ENCODE data around the gene MGAT4B. TPM values are rescaled to one million over a fixed set of nuclear protein-coding genes. Genes with fewer than 3 reads are reported as not detected.
"Not testable (repeated sequence)": the region's sequence is repeated elsewhere in the genome, so short reads cannot be mapped to it uniquely, and the experiment has no call there.

The MGAT4B gene
- total RNA-seq, 1 experiment from 2014 or later = 217 TPM

- Mint-ChIP-seq H3K4me3 (ENCODE audit: unreplicated experiment) (peak within 1 kb of the TSS; percentile 74), H3K27ac (ENCODE audit: unreplicated experiment) (peak within 1 kb of the TSS; percentile 69), H3K27me3 (ENCODE audit: insufficient read depth, unreplicated experiment) (no peaks in the 10 kb centered on the region), H3K36me3 (ENCODE audit: insufficient read depth, unreplicated experiment) (peaks cover 39% of the 10 kb centered on the region), H3K9me3 (ENCODE audit: unreplicated experiment) (no peaks in the 10 kb centered on the region), H3K4me1 (ENCODE audit: low read depth, unreplicated experiment) (peaks cover 7% of the 10 kb centered on the region)
- CTCF ChIA-PET = no interaction called here
- no peak for TF ChIP-seq CTCF (IDR thresholded peaks at IDR 0.05; ENCODE audit: insufficient read depth in 1 of 2, low read depth in 1 of 2, low read length in 1 of 2, severe bottlenecking in 1 of 2, unreplicated experiment in 1 of 2)
- H3K27me3 ChIP-seq (replicated peaks; ENCODE audit: control insufficient read depth, insufficient read depth, low read length) = no peaks in the 10 kb centered on the region
- peak within 1 kb of the TSS; percentile 77 for H3K4me3 ChIP-seq (ENCODE audit: low read depth, low read length)
- DNase-seq = no peak
- intact Hi-C loops (cut with micrococcal nuclease; ENCODE audit: unreplicated experiment) = loop anchor here (10.0 kb wide), 1 partner anchor 119 kb away; no protein-coding TSS in a partner anchor
- POLR2A ChIA-PET = no interaction called here
- H3K9me3 ChIP-seq = no peaks in the 10 kb centered on the region
- peaks cover 1% of the 10 kb centered on the region; the same call in 1 of the 2 replicates for H3K36me3 ChIP-seq (ENCODE audit: control insufficient read depth, insufficient read depth, low read length)
- peaks cover 14% of the 10 kb centered on the region; the same call in 1 of the 2 replicates for H3K4me1 ChIP-seq
- BruUV-seq (replicated peaks) = no TSS peak
Measured at GRCh38 chr5:179793468-179794139, 13.1 kb downstream of the MGAT4B start, which contains the start of gene LTC4S. Gene LTC4S (plus strand): TSS chr5:179793986. CDS start chr5:179794081, 95 bp downstream.

- ChIA-PET POLR2A (no interaction called here), CTCF (no interaction called here)
- TF ChIP-seq CTCF (IDR thresholded peaks at IDR 0.05; ENCODE audit: insufficient read depth in 1 of 2, low read depth in 1 of 2, low read length in 1 of 2, severe bottlenecking in 1 of 2, unreplicated experiment in 1 of 2) = no peak
- Mint-ChIP-seq H3K27me3 (ENCODE audit: insufficient read depth, unreplicated experiment) (no peaks in the 10 kb centered on the region), H3K9me3 (ENCODE audit: unreplicated experiment) (no peaks in the 10 kb centered on the region), H3K4me1 (ENCODE audit: low read depth, unreplicated experiment) (peaks cover 7% of the 10 kb centered on the region), H3K27ac (ENCODE audit: unreplicated experiment) (peak overlapping the region; percentile 69), H3K4me3 (ENCODE audit: unreplicated experiment) (no peak overlapping the region), H3K36me3 (ENCODE audit: insufficient read depth, unreplicated experiment) (peaks cover 35% of the 10 kb centered on the region)
- H3K9me3 ChIP-seq = no peaks in the 10 kb centered on the region
- H3K4me1 ChIP-seq = peaks cover 14% of the 10 kb centered on the region; the same call in 1 of the 2 replicates
- DNase-seq = no peak
- intact Hi-C loops (cut with micrococcal nuclease; ENCODE audit: unreplicated experiment) = loop anchor here (10.0 kb wide), 1 partner anchor 118 kb away; no protein-coding TSS in a partner anchor
- H3K4me3 ChIP-seq (ENCODE audit: low read depth, low read length) = no peak overlapping the region
- H3K36me3 ChIP-seq (ENCODE audit: control insufficient read depth, insufficient read depth, low read length) = peaks cover 1% of the 10 kb centered on the region; the same call in 1 of the 2 replicates
- H3K27me3 ChIP-seq (replicated peaks; ENCODE audit: control insufficient read depth, insufficient read depth, low read length) = no peaks in the 10 kb centered on the region
- BruUV-seq (replicated peaks) = no TSS peak
Measured at GRCh38 chr5:179792612-179793467, 13.8 kb downstream of the MGAT4B start.

GRCh38 chr5:179791881-179792611 is 14.6 kb downstream of the MGAT4B start:
- H3K4me1 Mint-ChIP-seq (ENCODE audit: low read depth, unreplicated experiment) = peaks cover 5% of the 10 kb centered on the region
- BruUV-seq (replicated peaks) = no TSS peak
- intact Hi-C loops (cut with micrococcal nuclease; ENCODE audit: unreplicated experiment) = loop anchor here (10.0 kb wide), 1 partner anchor 117 kb away; no protein-coding TSS in a partner anchor
- Histone ChIP-seq H3K4me3 (ENCODE audit: low read depth, low read length) (no peak overlapping the region), H3K4me1 (peaks cover 14% of the 10 kb centered on the region; the same call in 1 of the 2 replicates), H3K9me3 (no peaks in the 10 kb centered on the region), H3K27me3 (replicated peaks; ENCODE audit: control insufficient read depth, insufficient read depth, low read length) (no peaks in the 10 kb centered on the region), H3K36me3 (ENCODE audit: control insufficient read depth, insufficient read depth, low read length) (peaks cover 1% of the 10 kb centered on the region; the same call in 1 of the 2 replicates)
- ChIA-PET CTCF (no interaction called here), POLR2A (no interaction called here)
- no peak for DNase-seq
- TF ChIP-seq CTCF (IDR thresholded peaks at IDR 0.05; ENCODE audit: insufficient read depth in 1 of 2, low read depth in 1 of 2, low read length in 1 of 2, severe bottlenecking in 1 of 2, unreplicated experiment in 1 of 2) = no peak
- no peak overlapping the region for H3K4me3 Mint-ChIP-seq (ENCODE audit: unreplicated experiment)
- H3K27ac Mint-ChIP-seq (ENCODE audit: unreplicated experiment) = no peak overlapping the region
- peaks cover 33% of the 10 kb centered on the region for H3K36me3 Mint-ChIP-seq (ENCODE audit: insufficient read depth, unreplicated experiment)
- H3K9me3 Mint-ChIP-seq (ENCODE audit: unreplicated experiment) = no peaks in the 10 kb centered on the region
- no peaks in the 10 kb centered on the region for H3K27me3 Mint-ChIP-seq (ENCODE audit: insufficient read depth, unreplicated experiment)

GRCh38 chr5:179789278-179789677 is 17.4 kb downstream of the MGAT4B start:
- H3K27me3 ChIP-seq (replicated peaks; ENCODE audit: control insufficient read depth, insufficient read depth, low read length); CTCF ChIA-PET; BruUV-seq (replicated peaks); H3K4me1 ChIP-seq; H3K4me3 ChIP-seq (ENCODE audit: low read depth, low read length); H3K27ac Mint-ChIP-seq (ENCODE audit: unreplicated experiment); intact Hi-C loops (cut with micrococcal nuclease; ENCODE audit: unreplicated experiment); H3K9me3 Mint-ChIP-seq (ENCODE audit: unreplicated experiment); H3K4me1 Mint-ChIP-seq (ENCODE audit: low read depth, unreplicated experiment); H3K36me3 ChIP-seq (ENCODE audit: control insufficient read depth, insufficient read depth, low read length); H3K4me3 Mint-ChIP-seq (ENCODE audit: unreplicated experiment); DNase-seq; H3K9me3 ChIP-seq; H3K27me3 Mint-ChIP-seq (ENCODE audit: insufficient read depth, unreplicated experiment): not testable (repeated sequence)
- peaks cover 16% of the 10 kb centered on the region for H3K36me3 Mint-ChIP-seq (ENCODE audit: insufficient read depth, unreplicated experiment)
- POLR2A ChIA-PET = interaction anchor here (0.7 kb wide), 1 partner anchor 166 kb away, joined by 3 read pairs; the partner anchor contains the start of gene HNRNPH1
